Body of pancreas (tissue), 4 donors: Measurements from ENCODE around the gene CSNK1A1L.

Experiments
- POLR2A ChIP-seq, 3 donors: fragments of 450-650 bp; IDR thresholded peaks; one replicate each; pipeline ENCODE4 v1.6.1; 2016; ENCODE audit warnings: antibody characterized with exemption in 3 of 3, mild to moderate bottlenecking in 2 of 3
- TF ChIP-seq, protein P1 (sequence below), 7 experiments: fragments of 450-650 bp in 4 of 7; fragments of 200-600 bp in 3 of 7; sonication (generic) in 3 of 7; IDR thresholded peaks; one replicate each; pipeline ENCODE4 v1.5.1; 2016 to 2019; ENCODE audit warnings: antibody characterized with exemption in 7 of 7

DNA sequence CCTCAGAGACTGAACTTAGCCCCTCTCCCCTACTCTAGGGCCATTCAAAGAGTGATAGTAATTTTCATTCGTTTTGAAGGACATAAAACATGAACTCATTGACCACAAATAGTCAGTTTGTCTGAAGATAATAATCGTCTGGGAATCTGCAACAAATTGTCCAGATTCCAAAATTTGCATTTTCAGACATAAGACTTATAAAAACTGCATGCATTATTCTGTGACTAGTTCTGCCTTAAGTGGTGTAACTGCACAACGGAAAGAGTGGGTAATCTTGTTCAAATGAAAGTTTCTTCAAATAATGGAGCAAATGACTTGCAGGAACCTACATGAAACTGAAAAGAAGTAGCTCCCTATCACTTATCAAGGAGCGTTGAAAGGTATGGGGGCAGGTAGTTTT is 8.4 kb downstream of the CSNK1A1L start:
- TF ChIP-seq, protein P1, sequence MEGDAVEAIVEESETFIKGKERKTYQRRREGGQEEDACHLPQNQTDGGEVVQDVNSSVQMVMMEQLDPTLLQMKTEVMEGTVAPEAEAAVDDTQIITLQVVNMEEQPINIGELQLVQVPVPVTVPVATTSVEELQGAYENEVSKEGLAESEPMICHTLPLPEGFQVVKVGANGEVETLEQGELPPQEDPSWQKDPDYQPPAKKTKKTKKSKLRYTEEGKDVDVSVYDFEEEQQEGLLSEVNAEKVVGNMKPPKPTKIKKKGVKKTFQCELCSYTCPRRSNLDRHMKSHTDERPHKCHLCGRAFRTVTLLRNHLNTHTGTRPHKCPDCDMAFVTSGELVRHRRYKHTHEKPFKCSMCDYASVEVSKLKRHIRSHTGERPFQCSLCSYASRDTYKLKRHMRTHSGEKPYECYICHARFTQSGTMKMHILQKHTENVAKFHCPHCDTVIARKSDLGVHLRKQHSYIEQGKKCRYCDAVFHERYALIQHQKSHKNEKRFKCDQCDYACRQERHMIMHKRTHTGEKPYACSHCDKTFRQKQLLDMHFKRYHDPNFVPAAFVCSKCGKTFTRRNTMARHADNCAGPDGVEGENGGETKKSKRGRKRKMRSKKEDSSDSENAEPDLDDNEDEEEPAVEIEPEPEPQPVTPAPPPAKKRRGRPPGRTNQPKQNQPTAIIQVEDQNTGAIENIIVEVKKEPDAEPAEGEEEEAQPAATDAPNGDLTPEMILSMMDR (IDR thresholded peaks at IDR 0.05): no peak
- TF ChIP-seq POLR2A (IDR thresholded peaks at IDR 0.05): no peak
